Measurements from ENCODE around the gene IRF4. TPM values are rescaled to one million over a fixed set of nuclear protein-coding genes. Genes with fewer than 3 reads are reported as not detected.
A peak's percentile ranks its signal among the peaks of the same experiment; 100 is the strongest.

The IRF4 gene
- total RNA-seq, 1 donor from 2014 or later = 0.11 TPM

DNA sequence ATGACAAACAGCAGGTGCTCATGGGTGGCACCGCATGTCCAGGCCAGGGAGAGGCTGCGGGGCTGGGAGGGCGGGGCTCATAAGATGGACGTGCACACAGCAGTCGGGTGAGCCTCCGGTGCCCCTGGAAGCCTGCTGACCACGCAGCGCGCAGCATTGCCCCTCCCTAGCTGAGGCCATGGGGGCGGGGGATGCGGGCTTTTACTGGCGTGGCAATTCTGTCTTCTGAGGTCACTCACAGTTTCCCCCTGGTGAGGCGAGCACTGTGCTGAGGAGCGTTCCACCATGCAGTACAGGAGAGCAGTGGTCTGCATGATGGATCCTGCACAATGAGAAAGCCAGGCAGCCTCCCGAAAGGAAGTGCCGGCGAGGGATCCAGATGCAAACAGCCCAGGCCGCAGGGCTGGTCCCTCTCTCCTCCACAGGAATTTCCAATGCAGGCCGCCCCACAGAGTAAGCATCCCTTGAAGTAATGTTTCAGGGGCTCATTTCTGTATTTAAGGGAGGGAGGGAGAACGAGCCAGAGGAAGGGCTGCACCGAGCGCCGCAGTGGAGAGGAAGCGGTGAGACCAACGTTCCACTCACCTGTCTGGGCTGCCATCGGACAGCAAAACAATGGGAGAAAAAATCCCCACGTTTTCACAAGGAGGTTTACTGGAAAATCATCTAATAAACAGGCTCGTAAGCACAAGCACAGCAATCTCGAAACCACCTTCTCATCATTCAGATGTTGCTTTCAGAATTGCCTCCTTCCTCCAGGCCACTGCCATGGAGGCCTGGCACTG lies 56.0 kb downstream of the IRF4 start:
- Mint-ChIP-seq H3K4me3 (no peak overlapping the region), H3K36me3 (no peaks in the 10 kb centered on the region), H3K4me1 (peaks cover 4% of the 10 kb centered on the region), H3K27ac (no peak overlapping the region), H3K27me3 (ENCODE audit: insufficient read depth, low read depth) (peaks cover 4% of the 10 kb centered on the region), H3K9me3 (peaks cover 13% of the 10 kb centered on the region)
- H3K9me3 ChIP-seq (ENCODE audit: low read depth) = no peaks in the 10 kb centered on the region
- H3K4me1 ChIP-seq = peaks cover 5% of the 10 kb centered on the region
- no peak overlapping the region for H3K27ac ChIP-seq
- H3K27me3 ChIP-seq = no peaks in the 10 kb centered on the region
- no peaks in the 10 kb centered on the region for H4K20me1 ChIP-seq (ENCODE audit: low read depth)
- DNase-seq (ENCODE audit: low spot score) = no peak
- H3K4me3 ChIP-seq = no peak overlapping the region
- H3K4me2 ChIP-seq = no peak overlapping the region
- no peaks in the 10 kb centered on the region for H3F3A ChIP-seq (ENCODE audit: low read depth)
- no peaks in the 10 kb centered on the region for H3K36me3 ChIP-seq
- no peak for TF ChIP-seq EZH2phosphoT487 (IDR thresholded peaks at IDR 0.05)
- no peak for TF ChIP-seq EZH2 (IDR thresholded peaks at IDR 0.05)
- TF ChIP-seq, protein P1, sequence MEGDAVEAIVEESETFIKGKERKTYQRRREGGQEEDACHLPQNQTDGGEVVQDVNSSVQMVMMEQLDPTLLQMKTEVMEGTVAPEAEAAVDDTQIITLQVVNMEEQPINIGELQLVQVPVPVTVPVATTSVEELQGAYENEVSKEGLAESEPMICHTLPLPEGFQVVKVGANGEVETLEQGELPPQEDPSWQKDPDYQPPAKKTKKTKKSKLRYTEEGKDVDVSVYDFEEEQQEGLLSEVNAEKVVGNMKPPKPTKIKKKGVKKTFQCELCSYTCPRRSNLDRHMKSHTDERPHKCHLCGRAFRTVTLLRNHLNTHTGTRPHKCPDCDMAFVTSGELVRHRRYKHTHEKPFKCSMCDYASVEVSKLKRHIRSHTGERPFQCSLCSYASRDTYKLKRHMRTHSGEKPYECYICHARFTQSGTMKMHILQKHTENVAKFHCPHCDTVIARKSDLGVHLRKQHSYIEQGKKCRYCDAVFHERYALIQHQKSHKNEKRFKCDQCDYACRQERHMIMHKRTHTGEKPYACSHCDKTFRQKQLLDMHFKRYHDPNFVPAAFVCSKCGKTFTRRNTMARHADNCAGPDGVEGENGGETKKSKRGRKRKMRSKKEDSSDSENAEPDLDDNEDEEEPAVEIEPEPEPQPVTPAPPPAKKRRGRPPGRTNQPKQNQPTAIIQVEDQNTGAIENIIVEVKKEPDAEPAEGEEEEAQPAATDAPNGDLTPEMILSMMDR (IDR thresholded peaks at IDR 0.05) = no peak
- no peak overlapping the region for H3K9ac ChIP-seq
- H3K79me2 ChIP-seq (ENCODE audit: low read depth) = no peaks in the 10 kb centered on the region
- H2AFZ ChIP-seq (replicated peaks) = no peak overlapping the region

DNA sequence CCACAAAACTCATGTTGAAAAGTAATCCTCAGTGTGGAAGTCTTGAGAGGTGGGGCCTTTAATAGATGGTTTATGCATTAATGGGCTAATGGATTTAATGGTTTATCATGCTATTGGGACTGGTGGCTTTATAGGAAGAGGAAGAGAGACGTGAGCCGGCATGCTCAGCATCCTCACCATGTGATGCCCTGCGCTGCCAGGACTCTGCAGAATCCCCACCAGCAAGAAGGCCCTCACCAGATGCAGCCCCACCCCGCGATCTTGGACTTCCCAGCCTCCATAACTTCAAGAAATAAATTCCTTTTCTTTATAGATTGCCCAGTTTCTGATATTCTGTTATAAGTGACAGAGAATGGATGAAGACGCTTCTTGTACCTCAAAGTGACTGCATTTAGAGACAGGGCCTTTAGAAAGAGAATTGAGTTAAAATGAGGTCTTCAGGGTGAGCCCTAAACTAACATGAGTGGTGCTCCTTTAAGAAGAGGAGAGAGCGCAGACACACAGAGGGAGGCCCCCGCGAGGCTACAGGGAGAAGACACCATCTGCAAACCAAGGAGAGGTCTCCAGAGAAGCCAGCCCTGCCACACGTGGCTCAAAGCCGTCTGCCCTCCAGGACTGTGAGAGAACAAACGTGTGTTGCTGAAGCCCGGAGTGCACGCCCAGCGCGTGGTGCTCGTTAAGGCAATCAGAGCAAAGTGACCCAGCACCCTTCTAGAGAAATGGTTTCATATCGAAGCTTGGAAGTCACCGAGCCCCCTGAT lies 56.9 kb downstream of the IRF4 start:
- no peak for DNase-seq (ENCODE audit: low spot score)
- H3K27me3 Mint-ChIP-seq (ENCODE audit: insufficient read depth, low read depth) = peaks cover 4% of the 10 kb centered on the region
- TF ChIP-seq EZH2 (IDR thresholded peaks at IDR 0.05) (no peak), EZH2phosphoT487 (IDR thresholded peaks at IDR 0.05) (no peak)
- TF ChIP-seq, protein P1 (IDR thresholded peaks at IDR 0.05) = no peak
- Histone ChIP-seq H2AFZ (replicated peaks) (no peak overlapping the region), H4K20me1 (ENCODE audit: low read depth) (no peaks in the 10 kb centered on the region), H3K4me3 (no peak overlapping the region), H3K79me2 (ENCODE audit: low read depth) (no peaks in the 10 kb centered on the region), H3K27me3 (no peaks in the 10 kb centered on the region), H3K36me3 (no peaks in the 10 kb centered on the region), H3K4me1 (peaks cover 5% of the 10 kb centered on the region), H3K4me2 (no peak overlapping the region), H3K27ac (no peak overlapping the region), H3K9ac (no peak overlapping the region), H3F3A (ENCODE audit: low read depth) (no peaks in the 10 kb centered on the region), H3K9me3 (ENCODE audit: low read depth) (no peaks in the 10 kb centered on the region)
- H3K4me3 Mint-ChIP-seq = no peak overlapping the region
- H3K36me3 Mint-ChIP-seq = no peaks in the 10 kb centered on the region
- H3K4me1 Mint-ChIP-seq = peaks cover 4% of the 10 kb centered on the region
- peaks cover 13% of the 10 kb centered on the region for H3K9me3 Mint-ChIP-seq
- H3K27ac Mint-ChIP-seq = no peak overlapping the region

DNA sequence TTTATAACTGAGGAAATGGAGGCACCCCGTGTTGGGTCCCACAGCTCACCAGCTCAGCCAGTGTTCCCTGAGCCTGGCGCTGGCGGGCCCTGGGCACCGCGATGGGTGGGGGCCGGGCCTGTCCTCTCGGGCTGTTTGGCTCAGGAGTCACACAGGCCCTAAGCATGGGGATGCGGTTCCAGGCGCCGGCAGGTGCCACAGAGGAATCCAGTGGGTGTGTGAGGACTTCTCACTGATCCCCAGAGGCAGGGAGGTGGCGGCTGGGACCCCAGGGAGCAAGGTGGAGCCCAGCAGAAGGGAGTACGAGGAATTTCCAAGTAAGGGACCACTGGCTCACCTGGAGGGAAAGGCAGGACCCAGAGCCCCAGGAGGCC lies 57.5 kb downstream of the IRF4 start:
- H3K27ac ChIP-seq = no peak overlapping the region
- Mint-ChIP-seq H3K4me3 (peak overlapping the region; percentile 67), H3K4me1 (peaks cover 4% of the 10 kb centered on the region), H3K36me3 (no peaks in the 10 kb centered on the region), H3K27ac (no peak overlapping the region), H3K27me3 (ENCODE audit: insufficient read depth, low read depth) (peaks cover 4% of the 10 kb centered on the region), H3K9me3 (peaks cover 13% of the 10 kb centered on the region)
- H3K27me3 ChIP-seq = no peaks in the 10 kb centered on the region
- no peaks in the 10 kb centered on the region for H3K79me2 ChIP-seq (ENCODE audit: low read depth)
- H3K9ac ChIP-seq = no peak overlapping the region
- no peaks in the 10 kb centered on the region for H4K20me1 ChIP-seq (ENCODE audit: low read depth)
- TF ChIP-seq, protein P1 (IDR thresholded peaks at IDR 0.05) = no peak
- TF ChIP-seq EZH2phosphoT487 (IDR thresholded peaks at IDR 0.05) (no peak), EZH2 (IDR thresholded peaks at IDR 0.05) (no peak)
- H3K4me2 ChIP-seq = no peak overlapping the region
- H3K4me1 ChIP-seq = peaks cover 5% of the 10 kb centered on the region
- DNase-seq (ENCODE audit: low spot score) = no peak
- no peaks in the 10 kb centered on the region for H3F3A ChIP-seq (ENCODE audit: low read depth)
- H2AFZ ChIP-seq (replicated peaks) = no peak overlapping the region
- no peaks in the 10 kb centered on the region for H3K9me3 ChIP-seq (ENCODE audit: low read depth)
- no peak overlapping the region for H3K4me3 ChIP-seq
- no peaks in the 10 kb centered on the region for H3K36me3 ChIP-seq
